GM10847 (cell line): ENCODE results near the gene ZFPM1.

Experiments used
- POLR2A ChIP-seq: IDR thresholded peaks from 2 replicates; pipeline ENCODE4 v1.6.1; 2011; ENCODE audit not compliant: insufficient read length; ENCODE audit errors: extremely low read depth

The ZFPM1 gene

GRCh38 chr16:88486398-88487123 is 33.5 kb downstream of the ZFPM1 start:
- no peak for TF ChIP-seq POLR2A

- TF ChIP-seq POLR2A = no peak
Observed at GRCh38 chr16:88487124-88487432, 34.0 kb downstream of the ZFPM1 start.

GRCh38 chr16:88487920-88488851 is 35.1 kb downstream of the ZFPM1 start:
- TF ChIP-seq POLR2A = no peak

- no peak for TF ChIP-seq POLR2A
Observed at GRCh38 chr16:88489163-88489741, 36.2 kb downstream of the ZFPM1 start.

GRCh38 chr16:88491001-88491559 is 38.0 kb downstream of the ZFPM1 start:
- TF ChIP-seq POLR2A = no peak

GRCh38 chr16:88491560-88492310 is 38.7 kb downstream of the ZFPM1 start:
- no peak for TF ChIP-seq POLR2A

- TF ChIP-seq POLR2A = no peak
Observed at GRCh38 chr16:88493879-88494278, 40.8 kb downstream of the ZFPM1 start.

- no peak for TF ChIP-seq POLR2A
Observed at GRCh38 chr16:88494335-88495154, 41.5 kb downstream of the ZFPM1 start.

GRCh38 chr16:88495268-88495772 is 42.2 kb downstream of the ZFPM1 start:
- no peak for TF ChIP-seq POLR2A

- no peak for TF ChIP-seq POLR2A
Observed at GRCh38 chr16:88497561-88498462, 44.7 kb downstream of the ZFPM1 start.

GRCh38 chr16:88498576-88499208 is 45.6 kb downstream of the ZFPM1 start:
- no peak for TF ChIP-seq POLR2A

GRCh38 chr16:88499292-88499691 is 46.2 kb downstream of the ZFPM1 start:
- no peak for TF ChIP-seq POLR2A
